Liver (tissue), 9 donors: ENCODE measurements around the gene FURIN. TPM values are rescaled to one million over a fixed set of nuclear protein-coding genes. Genes with fewer than 3 reads are reported as not detected.

Source experiments
- DNase-seq: peaks from one replicate; pipeline ENCODE4 v3.0.0-alpha.2; 2017; ENCODE audit warnings: low spot score
- H3K27ac ChIP-seq, 2 donors: one replicate each; pipeline ENCODE4 v1.7.0; 2013; ENCODE audit warnings: inconsistent platforms in 2 of 2, low read length in 2 of 2, control low read depth in 1 of 2, low read depth in 1 of 2, mild to moderate bottlenecking in 1 of 2
- H3K27me3 ChIP-seq, 4 donors: one replicate each; pipeline versions ENCODE4 v1.6.1 to v1.7.0; 2013; ENCODE audit warnings: low read length in 3 of 4, inconsistent platforms in 1 of 4, mild to moderate bottlenecking in 1 of 4, moderate library complexity in 1 of 4; ENCODE audit not compliant: control insufficient read depth in 4 of 4, insufficient read depth in 4 of 4
- H3K36me3 ChIP-seq, 4 donors: one replicate each; pipeline versions ENCODE4 v1.6.1 to v1.7.0; 2013; ENCODE audit warnings: low read length in 3 of 4, mild to moderate bottlenecking in 3 of 4, low read depth in 1 of 4, moderate library complexity in 1 of 4; ENCODE audit not compliant: control insufficient read depth in 4 of 4, insufficient read depth in 3 of 4
- H3K4me1 ChIP-seq, 4 donors: one replicate each; pipeline versions ENCODE4 v1.6.1 to v1.7.0; 2013; ENCODE audit warnings: low read length in 3 of 4, mild to moderate bottlenecking in 3 of 4, moderate library complexity in 1 of 4; ENCODE audit not compliant: control insufficient read depth in 4 of 4, insufficient read depth in 4 of 4
- H3K4me3 ChIP-seq, 3 donors: one replicate each; pipeline versions ENCODE4 v1.6.1 to v1.7.0; 2013; ENCODE audit warnings: low read length in 3 of 3, control low read depth in 1 of 3, low read depth in 1 of 3, mild to moderate bottlenecking in 1 of 3
- H3K9ac ChIP-seq, 2 donors: one replicate each; pipeline ENCODE4 v1.7.0; 2013; ENCODE audit warnings: low read length in 2 of 2, mild to moderate bottlenecking in 2 of 2, moderate library complexity in 2 of 2, control low read depth in 1 of 2, low read depth in 1 of 2
- H3K9me3 ChIP-seq, 4 donors: one replicate each; pipeline versions ENCODE4 v1.6.1 to v1.7.0; 2013; ENCODE audit warnings: low read length in 3 of 4; ENCODE audit not compliant: control insufficient read depth in 4 of 4
- EGR1 ChIP-seq, 2 donors: IDR thresholded peaks; 2 replicates each; pipeline ENCODE4 v1.6.1; 2016 to 2018; ENCODE audit warnings: antibody characterized with exemption in 2 of 2, low read depth in 2 of 2
- FOXA1 ChIP-seq: IDR thresholded peaks from 2 replicates; pipeline ENCODE4 v1.6.1; 2016; ENCODE audit warnings: antibody characterized with exemption
- FOXA2 ChIP-seq: IDR thresholded peaks from 2 replicates; pipeline ENCODE4 v1.6.1; 2016; ENCODE audit warnings: antibody characterized with exemption
- GABPA ChIP-seq, 2 donors: IDR thresholded peaks in 1 of 2; conservative IDR thresholded peaks in 1 of 2; 2 replicates each; pipeline ENCODE4 v1.6.1; 2016; ENCODE audit warnings: antibody characterized with exemption in 2 of 2, mild to moderate bottlenecking in 1 of 2, moderate library complexity in 1 of 2
- HNF4A ChIP-seq, 2 donors: conservative IDR thresholded peaks; 2 replicates each; pipeline ENCODE4 v1.6.1; 2016; ENCODE audit warnings: antibody characterized with exemption in 2 of 2, mild to moderate bottlenecking in 2 of 2
- HNF4G ChIP-seq: IDR thresholded peaks from 2 replicates; pipeline ENCODE4 v1.6.1; 2016; ENCODE audit warnings: antibody characterized with exemption
- JUND ChIP-seq, 2 donors: IDR thresholded peaks; 2 replicates each; pipeline ENCODE4 v1.6.1; 2016; ENCODE audit warnings: antibody characterized with exemption in 2 of 2
- NR2F2 ChIP-seq: IDR thresholded peaks from 2 replicates; pipeline ENCODE4 v1.6.1; 2016; ENCODE audit warnings: antibody characterized with exemption
- RAD21 ChIP-seq, 2 donors: IDR thresholded peaks; 2 replicates each; pipeline ENCODE4 v1.6.1; 2016; ENCODE audit warnings: antibody characterized with exemption in 2 of 2, mild to moderate bottlenecking in 2 of 2
- RXRA ChIP-seq, 2 donors: IDR thresholded peaks; 2 replicates each; pipeline ENCODE4 v1.6.1; 2017 to 2018; ENCODE audit warnings: antibody characterized with exemption in 2 of 2, mild to moderate bottlenecking in 1 of 2
- SP1 ChIP-seq: IDR thresholded peaks from 2 replicates; pipeline ENCODE4 v1.6.1; 2018; ENCODE audit warnings: antibody characterized with exemption, mild to moderate bottlenecking
- TAF1 ChIP-seq: conservative IDR thresholded peaks from 2 replicates; pipeline ENCODE4 v1.6.1; 2016; ENCODE audit warnings: antibody characterized with exemption, mild to moderate bottlenecking
- WGBS: extraction: QIAGEN DNeasy Blood & Tissue Kit; methylation state at CpG from one replicate; pipeline ENCODE4 v1.1.7; 2013; 5-methylcytosine and 5-hydroxymethylcytosine counted together
- polyA plus RNA-seq, 2 donors: library from polyadenylated mRNA; stranded (reverse) in 1 of 2; unstranded in 1 of 2; fragments of 200-250 nt in 1 of 2; fragments of >200 nt in 1 of 2; fragmentation: Nextera tagmentation in 1 of 2; extraction: Ambion mirVana in 1 of 2; gene quantifications; one replicate each; pipeline versions ENCODE4 v1.2.1 to v1.2.3, GENCODE V29; 2013 to 2015
- total RNA-seq, 2 donors: library from RNA; depleted of rRNA; stranded (reverse); fragments of >200 nt; gene quantifications; one replicate each; pipeline ENCODE4 v1.2.3, GENCODE V29; 2014
- TF ChIP-seq, protein P1 (sequence below): IDR thresholded peaks from 2 replicates; pipeline ENCODE4 v1.6.1; 2016; ENCODE audit warnings: antibody characterized with exemption
- TF ChIP-seq, protein P2 (sequence below): IDR thresholded peaks from 2 replicates; pipeline ENCODE4 v1.6.1; 2016; ENCODE audit warnings: antibody characterized with exemption
- TF ChIP-seq, protein P3 (sequence below): IDR thresholded peaks from 2 replicates; pipeline ENCODE4 v1.6.1; 2016; ENCODE audit warnings: antibody characterized with exemption
- donor health status: healthy.
- donor health status: healthy.
- donor health status: healthy.
- donor health status: healthy.
- donor health status: healthy.

Gene FURIN
- total and polyA plus RNA-seq, 4 donors, result 102 to 258 (median 164) TPM

DNA sequence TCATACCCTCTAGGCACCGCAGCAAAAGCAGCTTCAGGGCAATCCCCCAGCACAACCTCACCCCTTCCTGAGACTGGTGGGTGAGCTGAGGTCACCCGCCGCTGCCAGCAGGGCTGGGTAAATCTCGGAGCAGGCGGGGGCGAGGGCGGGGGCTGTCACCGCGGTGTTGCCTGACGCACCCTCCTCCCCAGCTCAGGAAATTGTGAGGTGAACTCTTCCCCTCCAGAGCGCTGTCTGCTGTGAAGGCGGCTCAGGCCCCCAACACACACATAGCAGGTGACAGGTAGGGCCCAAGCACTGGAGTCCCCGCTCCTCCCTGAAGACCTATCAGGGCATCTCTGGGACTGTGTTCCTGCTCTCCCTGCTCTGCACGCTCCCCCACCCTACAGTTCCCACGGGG, 30.2 kb upstream of the FURIN start:
- no peaks in the 10 kb centered on the region for H3K4me1 ChIP-seq
- 74% methylated on average over 15 of the region's 15 CpGs for WGBS
- DNase-seq, result no peak
- H3K36me3 ChIP-seq, result no peaks in the 10 kb centered on the region
- no peaks in the 10 kb centered on the region for H3K9me3 ChIP-seq
- H3K27ac ChIP-seq, result no peak overlapping the region
- no peak overlapping the region for H3K9ac ChIP-seq
- H3K4me3 ChIP-seq, result no peak overlapping the region
- no peaks in the 10 kb centered on the region for H3K27me3 ChIP-seq
- TF ChIP-seq NR2F2 (no peak), HNF4A (conservative IDR thresholded peaks at IDR 0.05) (no peak), FOXA2 (no peak), SP1 (no peak), RAD21 (IDR thresholded peaks at IDR 0.05) (no peak), HNF4G (no peak), JUND (IDR thresholded peaks at IDR 0.05) (no peak)
- TF ChIP-seq, protein P1, sequence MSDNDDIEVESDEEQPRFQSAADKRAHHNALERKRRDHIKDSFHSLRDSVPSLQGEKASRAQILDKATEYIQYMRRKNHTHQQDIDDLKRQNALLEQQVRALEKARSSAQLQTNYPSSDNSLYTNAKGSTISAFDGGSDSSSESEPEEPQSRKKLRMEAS, result no peak
- TF ChIP-seq, protein P2, sequence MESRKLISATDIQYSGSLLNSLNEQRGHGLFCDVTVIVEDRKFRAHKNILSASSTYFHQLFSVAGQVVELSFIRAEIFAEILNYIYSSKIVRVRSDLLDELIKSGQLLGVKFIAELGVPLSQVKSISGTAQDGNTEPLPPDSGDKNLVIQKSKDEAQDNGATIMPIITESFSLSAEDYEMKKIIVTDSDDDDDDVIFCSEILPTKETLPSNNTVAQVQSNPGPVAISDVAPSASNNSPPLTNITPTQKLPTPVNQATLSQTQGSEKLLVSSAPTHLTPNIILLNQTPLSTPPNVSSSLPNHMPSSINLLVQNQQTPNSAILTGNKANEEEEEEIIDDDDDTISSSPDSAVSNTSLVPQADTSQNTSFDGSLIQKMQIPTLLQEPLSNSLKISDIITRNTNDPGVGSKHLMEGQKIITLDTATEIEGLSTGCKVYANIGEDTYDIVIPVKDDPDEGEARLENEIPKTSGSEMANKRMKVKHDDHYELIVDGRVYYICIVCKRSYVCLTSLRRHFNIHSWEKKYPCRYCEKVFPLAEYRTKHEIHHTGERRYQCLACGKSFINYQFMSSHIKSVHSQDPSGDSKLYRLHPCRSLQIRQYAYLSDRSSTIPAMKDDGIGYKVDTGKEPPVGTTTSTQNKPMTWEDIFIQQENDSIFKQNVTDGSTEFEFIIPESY, result no peak

DNA sequence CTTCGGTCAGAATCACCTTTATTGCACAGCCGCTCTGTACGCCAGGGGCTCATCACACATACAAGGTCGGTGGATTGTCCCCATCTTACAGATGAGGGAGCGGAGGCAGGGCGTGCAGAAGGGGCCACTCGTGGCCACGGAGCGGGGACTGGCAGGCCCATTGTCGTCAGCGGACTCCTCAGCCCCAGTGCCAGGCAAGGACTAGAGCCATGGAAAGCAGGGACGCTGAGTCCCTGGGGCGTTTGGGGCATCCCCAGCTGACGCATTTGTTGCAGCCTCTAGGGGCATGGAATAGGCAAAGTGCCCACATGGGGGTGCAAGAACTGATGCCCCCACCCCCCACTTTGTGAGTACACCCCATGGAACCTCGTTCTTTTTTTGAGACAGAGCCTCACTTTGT, 29.8 kb upstream of the FURIN start:
- H3K27me3 ChIP-seq, result no peaks in the 10 kb centered on the region
- H3K36me3 ChIP-seq, result no peaks in the 10 kb centered on the region
- H3K9me3 ChIP-seq, result no peaks in the 10 kb centered on the region
- H3K4me1 ChIP-seq, result no peaks in the 10 kb centered on the region
- H3K27ac ChIP-seq, result no peak overlapping the region
- TF ChIP-seq TAF1, result no peak
- TF ChIP-seq NR2F2, result no peak
- TF ChIP-seq FOXA1, result no peak
- TF ChIP-seq RAD21 (IDR thresholded peaks at IDR 0.05), result no peak
- no peak for TF ChIP-seq EGR1 (IDR thresholded peaks at IDR 0.05; ENCODE audit: low read depth in 2 of 2)
- no peak for TF ChIP-seq HNF4A (conservative IDR thresholded peaks at IDR 0.05)
- no peak for TF ChIP-seq FOXA2
- no peak for TF ChIP-seq JUND (IDR thresholded peaks at IDR 0.05)
- no peak for TF ChIP-seq GABPA (IDR thresholded peaks at IDR 0.05 in 1 of 2, conservative IDR thresholded peaks at IDR 0.05 in 1 of 2)
- no peak for TF ChIP-seq HNF4G
- TF ChIP-seq, protein P1, result no peak
- no peak for TF ChIP-seq RXRA (IDR thresholded peaks at IDR 0.05)
- H3K9ac ChIP-seq, result no peak overlapping the region
- WGBS, result 85% methylated on average over 15 of the region's 15 CpGs
- no peak for DNase-seq
- H3K4me3 ChIP-seq, result no peak overlapping the region

DNA sequence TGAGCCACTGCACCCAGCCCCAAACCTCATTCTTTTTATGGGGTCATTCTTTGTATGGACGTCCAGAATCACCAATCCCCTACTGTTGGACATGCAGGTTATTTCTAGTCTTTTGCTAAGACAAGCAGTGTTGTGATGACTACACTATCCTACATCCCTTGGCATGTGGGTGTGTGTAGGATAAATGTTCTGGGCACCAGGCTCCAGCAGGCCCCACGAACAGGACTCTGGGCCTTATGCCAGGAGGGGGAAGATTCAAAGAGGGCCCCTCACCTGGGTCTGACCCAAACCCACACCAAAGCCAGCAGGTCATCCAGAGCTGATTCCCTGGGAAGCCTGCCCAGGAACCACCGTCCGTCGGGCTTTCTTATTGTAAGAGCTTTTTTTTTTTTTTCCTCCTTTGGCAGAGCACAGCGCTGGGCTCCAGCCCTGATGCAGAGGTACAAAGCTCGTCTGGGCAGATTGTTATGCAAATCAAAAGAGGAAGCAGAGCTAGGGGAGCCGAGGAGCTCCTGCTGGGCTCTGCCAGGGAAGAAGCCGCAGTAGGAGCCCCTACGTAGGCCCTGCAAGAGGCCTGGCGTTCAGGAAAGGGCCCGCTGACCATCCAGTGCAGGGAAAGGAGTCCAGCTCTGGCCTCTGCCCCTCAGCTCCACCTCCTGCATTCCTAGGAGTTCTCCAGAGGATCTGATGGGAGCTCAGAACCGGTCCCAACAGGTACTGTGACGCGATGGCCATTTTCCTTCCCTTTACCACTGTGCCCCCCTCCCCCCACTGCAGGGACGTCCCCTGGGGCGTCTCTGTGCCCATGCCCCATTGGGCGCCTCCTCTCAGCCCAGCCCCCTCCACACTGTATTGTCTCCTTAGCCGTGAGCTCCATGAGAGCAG, 29.0 kb upstream of the FURIN start:
- Histone ChIP-seq H3K9me3 (no peaks in the 10 kb centered on the region), H3K9ac (no peak overlapping the region), H3K27ac (no peak overlapping the region), H3K36me3 (no peaks in the 10 kb centered on the region), H3K27me3 (no peaks in the 10 kb centered on the region), H3K4me1 (no peaks in the 10 kb centered on the region), H3K4me3 (no peak overlapping the region)
- DNase-seq, result no peak
- TF ChIP-seq TAF1 (no peak), JUND (IDR thresholded peaks at IDR 0.05) (no peak), RAD21 (IDR thresholded peaks at IDR 0.05) (no peak), RXRA (IDR thresholded peaks at IDR 0.05) (no peak)
- TF ChIP-seq, protein P1, result no peak
- TF ChIP-seq, protein P3, sequence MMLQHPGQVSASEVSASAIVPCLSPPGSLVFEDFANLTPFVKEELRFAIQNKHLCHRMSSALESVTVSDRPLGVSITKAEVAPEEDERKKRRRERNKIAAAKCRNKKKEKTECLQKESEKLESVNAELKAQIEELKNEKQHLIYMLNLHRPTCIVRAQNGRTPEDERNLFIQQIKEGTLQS, result no peak
- 72% methylated on average over 19 of the region's 19 CpGs for WGBS
